Memory B cell (primary cell): Measurements from ENCODE around the gene SLC9A1.

Experiments used
- ATAC-seq: fragments of 150-1000 bp; cut with Tn5 transposase; 2 replicates; pipeline ENCODE4 v1.10.0; 2021; ENCODE audit warnings: low read depth, mild to moderate bottlenecking, moderate library complexity
- DNase-seq, 2 donors: peaks; one replicate each; pipeline ENCODE4 v3.0.0; 2022; ENCODE audit warnings: low spot score in 2 of 2
- H3K27ac Mint-ChIP-seq: one replicate; pipeline ENCODE4 v1.8.0; 2022; ENCODE audit warnings: mild to moderate bottlenecking, moderate library complexity, mixed read lengths
- H3K27me3 Mint-ChIP-seq: one replicate; pipeline ENCODE4 v1.8.0; 2022; ENCODE audit warnings: mixed read lengths
- H3K36me3 Mint-ChIP-seq: one replicate; pipeline ENCODE4 v1.8.0; 2022; ENCODE audit warnings: mild to moderate bottlenecking, mixed read lengths
- H3K4me1 Mint-ChIP-seq: one replicate; pipeline ENCODE4 v1.8.0; 2022; ENCODE audit warnings: mixed read lengths
- H3K4me3 Mint-ChIP-seq: one replicate; pipeline ENCODE4 v1.8.0; 2022; ENCODE audit warnings: mild to moderate bottlenecking, moderate library complexity, mixed read lengths
- H3K9me3 Mint-ChIP-seq: one replicate; pipeline ENCODE4 v1.8.0; 2022; ENCODE audit warnings: mixed read lengths

SLC9A1 gene

GRCh38 chr1:27116232-27116631, 38.7 kb downstream of the SLC9A1 start:
- peaks cover 16% of the 10 kb centered on the region for H3K4me1 Mint-ChIP-seq
- no peaks in the 10 kb centered on the region for H3K27me3 Mint-ChIP-seq
- H3K36me3 Mint-ChIP-seq = peaks cover 1% of the 10 kb centered on the region
- DNase-seq = no peak
- H3K27ac Mint-ChIP-seq = peak overlapping the region; percentile 32
- H3K9me3 Mint-ChIP-seq = no peaks in the 10 kb centered on the region
- no peak for ATAC-seq
- H3K4me3 Mint-ChIP-seq = no peak overlapping the region

- H3K4me3 Mint-ChIP-seq = no peak overlapping the region
- no peak for DNase-seq
- H3K27ac Mint-ChIP-seq = peak overlapping the region; percentile 31
- peaks cover 1% of the 10 kb centered on the region for H3K36me3 Mint-ChIP-seq
- H3K27me3 Mint-ChIP-seq = no peaks in the 10 kb centered on the region
- no peaks in the 10 kb centered on the region for H3K9me3 Mint-ChIP-seq
- H3K4me1 Mint-ChIP-seq = peaks cover 20% of the 10 kb centered on the region
- ATAC-seq = no peak
Measured at GRCh38 chr1:27114546-27114945, 40.4 kb downstream of the SLC9A1 start.

GRCh38 chr1:27113861-27114260, 41.1 kb downstream of the SLC9A1 start:
- peaks cover 21% of the 10 kb centered on the region for H3K4me1 Mint-ChIP-seq
- DNase-seq = no peak
- H3K4me3 Mint-ChIP-seq = no peak overlapping the region
- peaks cover 1% of the 10 kb centered on the region for H3K36me3 Mint-ChIP-seq
- no peak for ATAC-seq
- H3K27me3 Mint-ChIP-seq = no peaks in the 10 kb centered on the region
- peak overlapping the region; percentile 31 for H3K27ac Mint-ChIP-seq
- H3K9me3 Mint-ChIP-seq = no peaks in the 10 kb centered on the region

GRCh38 chr1:27111626-27112573, 43.0 kb downstream of the SLC9A1 start:
- DNase-seq (peak in 1 of 2 donors; percentile 43), ATAC-seq (peak; percentile 100)
- Mint-ChIP-seq H3K27me3 (no peaks in the 10 kb centered on the region), H3K4me3 (peak overlapping the region; percentile 40), H3K27ac (peak overlapping the region; percentile 12), H3K36me3 (peaks cover 1% of the 10 kb centered on the region), H3K4me1 (peaks cover 25% of the 10 kb centered on the region), H3K9me3 (no peaks in the 10 kb centered on the region)

- ATAC-seq = no peak
- DNase-seq = no peak
Measured at GRCh38 chr1:27109103-27109822, 45.7 kb downstream of the SLC9A1 start.

GRCh38 chr1:27108588-27108987, 46.3 kb downstream of the SLC9A1 start:
- H3K36me3 Mint-ChIP-seq = peaks cover 1% of the 10 kb centered on the region

More at GRCh38 chr1:27109103-27109822, 45.7 kb downstream of the SLC9A1 start:
- peaks cover 1% of the 10 kb centered on the region for H3K36me3 Mint-ChIP-seq
- peak overlapping the region; percentile 67 for H3K27ac Mint-ChIP-seq
- peaks cover 34% of the 10 kb centered on the region for H3K4me1 Mint-ChIP-seq
- H3K27me3 Mint-ChIP-seq = no peaks in the 10 kb centered on the region
- no peaks in the 10 kb centered on the region for H3K9me3 Mint-ChIP-seq
- no peak overlapping the region for H3K4me3 Mint-ChIP-seq

GRCh38 chr1:27106561-27107323, 48.2 kb downstream of the SLC9A1 start:
- Mint-ChIP-seq H3K36me3 (no peaks in the 10 kb centered on the region), H3K27me3 (no peaks in the 10 kb centered on the region), H3K9me3 (no peaks in the 10 kb centered on the region), H3K4me3 (no peak overlapping the region), H3K4me1 (peaks cover 31% of the 10 kb centered on the region), H3K27ac (peak overlapping the region; percentile 91)
- DNase-seq (peak in 1 of 2 donors; percentile 51), ATAC-seq (peak; percentile 88)

More at GRCh38 chr1:27108588-27108987, 46.3 kb downstream of the SLC9A1 start:
- H3K27me3 Mint-ChIP-seq = no peaks in the 10 kb centered on the region
- no peak overlapping the region for H3K4me3 Mint-ChIP-seq
- no peaks in the 10 kb centered on the region for H3K9me3 Mint-ChIP-seq
- H3K4me1 Mint-ChIP-seq = peaks cover 34% of the 10 kb centered on the region
- ATAC-seq (no peak), DNase-seq (no peak)
- no peak overlapping the region for H3K27ac Mint-ChIP-seq

- Mint-ChIP-seq H3K4me3 (no peak overlapping the region), H3K27ac (peak overlapping the region; percentile 91), H3K27me3 (no peaks in the 10 kb centered on the region), H3K4me1 (peaks cover 26% of the 10 kb centered on the region), H3K9me3 (no peaks in the 10 kb centered on the region), H3K36me3 (no peaks in the 10 kb centered on the region)
- DNase-seq = no peak
- no peak for ATAC-seq
Measured at GRCh38 chr1:27105018-27105417, 49.9 kb downstream of the SLC9A1 start.

GRCh38 chr1:27103498-27103897, 51.4 kb downstream of the SLC9A1 start:
- Mint-ChIP-seq H3K9me3 (no peaks in the 10 kb centered on the region), H3K36me3 (no peaks in the 10 kb centered on the region), H3K27ac (peak overlapping the region; percentile 65), H3K27me3 (no peaks in the 10 kb centered on the region), H3K4me1 (peaks cover 32% of the 10 kb centered on the region), H3K4me3 (no peak overlapping the region)
- ATAC-seq (no peak), DNase-seq (no peak)

- Mint-ChIP-seq H3K9me3 (no peaks in the 10 kb centered on the region), H3K27me3 (no peaks in the 10 kb centered on the region), H3K4me1 (peaks cover 32% of the 10 kb centered on the region), H3K4me3 (no peak overlapping the region), H3K36me3 (no peaks in the 10 kb centered on the region), H3K27ac (peak overlapping the region; percentile 65)
- peak; percentile 89 to 97 for DNase-seq
- ATAC-seq = peak; percentile 29
Measured at GRCh38 chr1:27102707-27103468, 52.0 kb downstream of the SLC9A1 start.

- H3K4me1 Mint-ChIP-seq = peaks cover 32% of the 10 kb centered on the region
- no peak overlapping the region for H3K27ac Mint-ChIP-seq
- no peaks in the 10 kb centered on the region for H3K27me3 Mint-ChIP-seq
- no peaks in the 10 kb centered on the region for H3K9me3 Mint-ChIP-seq
- H3K36me3 Mint-ChIP-seq = no peaks in the 10 kb centered on the region
- H3K4me3 Mint-ChIP-seq = no peak overlapping the region
- DNase-seq = no peak
- no peak for ATAC-seq
Measured at GRCh38 chr1:27102134-27102706, 52.7 kb downstream of the SLC9A1 start.

- Mint-ChIP-seq H3K27me3 (no peaks in the 10 kb centered on the region), H3K4me1 (peaks cover 27% of the 10 kb centered on the region), H3K4me3 (no peak overlapping the region), H3K27ac (peak overlapping the region; percentile 24), H3K36me3 (no peaks in the 10 kb centered on the region), H3K9me3 (no peaks in the 10 kb centered on the region)
- no peak for ATAC-seq
- DNase-seq = no peak
Measured at GRCh38 chr1:27101696-27102095, 53.2 kb downstream of the SLC9A1 start.

GRCh38 chr1:27101054-27101491, 53.9 kb downstream of the SLC9A1 start:
- no peaks in the 10 kb centered on the region for H3K9me3 Mint-ChIP-seq

More at GRCh38 chr1:27101054-27101491, 53.9 kb downstream of the SLC9A1 start:
- DNase-seq = no peak
- H3K4me3 Mint-ChIP-seq = no peak overlapping the region
- H3K36me3 Mint-ChIP-seq = no peaks in the 10 kb centered on the region
- H3K27me3 Mint-ChIP-seq = no peaks in the 10 kb centered on the region
- H3K27ac Mint-ChIP-seq = peak overlapping the region; percentile 24
- H3K4me1 Mint-ChIP-seq = peaks cover 20% of the 10 kb centered on the region
- ATAC-seq = no peak
